HG03095 (cell line): ENCODE results near the gene DCHS2.

Experiments
- ATAC-seq: cut with Tn5 transposase; IDR thresholded peaks from one replicate; pipeline ENCODE4 v1.9.1; 2021; ENCODE audit warnings: moderate library complexity; ENCODE audit not compliant: unreplicated experiment

The DCHS2 gene

DNA sequence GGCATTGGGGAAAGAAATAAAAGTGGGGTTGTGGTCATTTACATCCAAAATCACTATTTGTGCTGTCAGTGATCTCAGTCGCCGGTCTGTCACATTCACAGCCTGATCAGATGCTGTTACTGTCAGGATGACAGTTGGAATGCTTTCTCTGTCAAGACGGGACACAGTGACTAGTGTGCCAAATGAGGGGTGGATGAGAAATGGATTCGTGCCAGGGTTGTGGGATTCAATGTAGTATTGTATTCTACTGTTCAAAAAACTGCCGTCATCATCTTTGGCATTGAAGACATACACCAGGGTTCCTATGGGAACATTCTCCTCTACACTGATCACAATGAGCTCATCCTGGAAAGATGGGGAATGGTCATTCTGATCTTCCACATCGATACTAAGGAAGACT is 171.1 kb downstream of the DCHS2 start:
- no peak for ATAC-seq

DNA sequence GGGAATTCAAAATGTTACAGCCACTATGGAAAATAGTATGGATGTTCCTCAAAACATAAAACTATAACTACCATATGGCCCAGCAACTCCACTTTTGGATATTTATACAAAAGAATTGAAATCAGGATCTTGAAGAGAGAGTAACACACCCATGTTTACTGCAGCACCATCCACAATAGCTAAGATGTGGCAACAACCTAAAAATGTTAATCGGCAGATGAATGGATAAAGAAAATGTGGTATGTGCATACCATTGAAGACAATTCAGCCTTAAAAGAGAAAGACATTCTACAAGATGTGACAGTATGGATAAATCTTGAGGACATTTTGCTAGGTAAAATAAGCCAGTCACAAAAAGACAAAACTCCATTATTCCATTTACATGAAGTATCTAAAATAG is 171.9 kb downstream of the DCHS2 start:
- ATAC-seq = no peak

DNA sequence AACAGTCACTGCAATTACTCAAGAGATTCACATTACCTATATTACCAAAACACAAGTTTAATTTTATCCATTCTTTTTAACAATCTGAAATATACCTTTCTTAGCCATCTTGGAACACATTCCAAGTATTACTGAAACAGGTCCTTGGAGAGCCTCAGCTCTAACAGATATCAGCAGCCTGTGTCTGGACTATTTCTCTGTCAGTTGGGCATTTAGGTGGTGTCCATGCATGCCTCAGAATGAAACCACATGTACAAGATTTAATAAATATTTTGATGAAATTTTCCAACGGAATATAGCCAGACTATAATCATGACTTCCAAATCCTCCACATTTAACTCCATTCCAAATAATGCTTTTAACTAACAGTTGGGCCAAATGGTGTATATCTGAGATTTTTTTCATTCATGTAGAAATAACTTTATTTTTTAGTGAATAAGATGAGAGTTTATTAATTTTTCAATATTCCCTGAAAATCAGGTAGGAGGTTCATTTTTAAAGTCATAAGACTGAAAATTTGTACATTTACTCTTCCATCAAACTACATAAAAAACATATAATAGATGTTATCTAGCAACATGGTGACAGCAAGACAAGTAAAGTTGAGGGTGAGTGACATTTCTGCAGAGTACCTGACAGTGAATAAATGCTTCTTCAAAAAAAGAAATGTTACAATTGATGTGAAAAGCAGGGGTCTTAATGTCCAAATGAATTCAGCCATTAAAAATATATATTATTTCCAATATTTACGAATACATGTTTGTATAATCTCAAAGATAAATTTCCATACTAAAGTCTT is 174.2 kb downstream of the DCHS2 start:
- ATAC-seq = no peak

DNA sequence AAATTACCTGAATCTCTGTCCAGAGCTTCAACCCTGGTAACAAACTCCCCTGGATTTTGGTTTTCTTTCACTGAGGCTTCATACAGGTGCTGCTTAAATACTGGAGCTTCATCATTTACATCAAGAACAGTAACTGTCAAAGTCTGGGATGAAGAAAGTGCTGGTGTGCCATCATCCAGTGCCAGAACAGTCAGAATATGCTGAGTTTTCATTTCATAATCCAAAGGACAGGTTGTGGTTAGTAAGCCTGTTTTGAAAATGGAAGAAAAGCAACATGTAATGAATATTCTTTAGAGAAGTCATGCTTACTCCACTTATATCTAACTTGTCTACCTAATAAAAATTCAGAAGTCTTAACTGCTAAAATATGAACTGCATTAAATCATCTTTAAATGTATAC is 175.9 kb downstream of the DCHS2 start:
- no peak for ATAC-seq

DNA sequence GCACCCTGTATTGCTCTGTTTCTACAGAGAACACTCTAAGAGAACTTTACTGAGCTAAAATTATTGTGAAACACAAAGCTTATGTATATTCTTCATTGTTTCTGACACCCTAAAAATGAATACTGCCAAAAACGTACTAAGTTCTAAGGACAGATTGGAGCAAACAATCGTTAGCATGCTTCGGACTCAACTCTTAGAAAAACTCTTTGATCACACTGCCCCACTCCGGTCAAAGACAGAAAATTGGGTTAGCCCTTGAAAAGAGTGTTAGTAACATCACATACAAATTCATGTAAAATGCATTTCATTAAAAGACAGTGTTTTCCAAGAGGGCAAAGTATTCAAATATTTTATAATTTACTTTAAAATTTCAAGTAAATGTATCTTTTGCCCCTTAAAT is 177.4 kb downstream of the DCHS2 start:
- no peak for ATAC-seq

DNA sequence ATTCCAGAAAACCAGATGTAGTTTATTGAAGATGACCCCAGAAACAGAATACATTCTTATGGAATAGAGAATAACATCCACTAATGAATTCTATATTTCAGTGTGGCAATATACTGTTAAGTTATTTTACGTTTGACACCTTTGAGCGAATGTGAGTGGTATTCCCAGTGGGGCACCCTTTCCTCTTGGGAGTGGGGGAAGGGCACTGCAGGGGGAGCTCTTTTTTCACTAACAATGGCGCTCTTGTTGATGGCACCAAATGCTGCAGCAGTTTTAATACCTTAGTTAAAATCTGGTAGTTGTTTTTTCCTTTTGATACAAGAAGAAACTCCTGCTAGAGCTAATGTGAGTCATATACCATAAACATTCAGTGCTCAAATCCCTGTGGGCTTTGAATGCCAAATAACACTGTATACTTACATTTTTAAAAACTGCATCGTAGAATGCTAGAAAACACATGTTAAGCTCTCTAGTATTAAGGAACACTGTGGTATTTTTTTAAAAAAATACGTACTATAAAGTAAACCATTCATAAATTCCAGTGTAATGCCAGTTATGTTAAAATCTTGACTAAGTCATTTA is 178.5 kb downstream of the DCHS2 start:
- ATAC-seq = no peak

DNA sequence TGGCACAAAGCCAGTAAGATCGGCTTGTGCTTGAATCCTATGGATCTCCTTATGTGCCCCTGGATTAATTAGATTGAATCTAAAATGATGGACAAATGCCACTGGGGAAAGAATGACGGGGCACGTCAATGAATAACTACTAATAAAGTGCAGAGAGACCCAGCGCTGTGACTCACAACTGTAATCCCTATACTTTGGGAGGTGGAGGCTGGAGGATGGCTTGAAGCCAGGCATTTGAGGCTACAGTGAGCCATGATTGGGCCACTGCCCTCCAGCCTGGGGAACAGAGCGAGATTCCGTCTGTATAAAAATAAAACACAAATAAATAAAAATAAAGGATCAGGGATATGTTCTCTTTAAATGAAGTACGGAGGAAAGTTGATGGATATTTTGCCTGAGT is 179.4 kb downstream of the DCHS2 start:
- ATAC-seq = no peak

DNA sequence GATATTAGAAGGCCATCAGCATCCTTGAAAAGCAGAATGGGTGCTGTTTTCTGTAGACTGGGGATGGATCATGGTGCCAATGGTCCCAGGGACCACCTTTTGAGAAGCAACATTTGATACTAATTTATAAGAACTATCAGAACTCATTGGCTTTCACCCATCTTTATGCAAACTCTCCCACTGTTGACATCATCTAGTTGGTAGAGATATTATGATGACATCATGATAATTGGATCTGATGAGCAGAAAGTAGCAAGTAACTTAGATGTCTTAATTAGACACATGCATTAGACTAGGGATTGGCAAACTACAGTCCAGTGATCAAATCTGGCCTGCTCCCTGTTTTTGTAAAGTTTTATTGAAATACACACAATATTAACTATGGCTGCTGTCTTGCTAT is 181.0 kb downstream of the DCHS2 start:
- ATAC-seq = no peak

DNA sequence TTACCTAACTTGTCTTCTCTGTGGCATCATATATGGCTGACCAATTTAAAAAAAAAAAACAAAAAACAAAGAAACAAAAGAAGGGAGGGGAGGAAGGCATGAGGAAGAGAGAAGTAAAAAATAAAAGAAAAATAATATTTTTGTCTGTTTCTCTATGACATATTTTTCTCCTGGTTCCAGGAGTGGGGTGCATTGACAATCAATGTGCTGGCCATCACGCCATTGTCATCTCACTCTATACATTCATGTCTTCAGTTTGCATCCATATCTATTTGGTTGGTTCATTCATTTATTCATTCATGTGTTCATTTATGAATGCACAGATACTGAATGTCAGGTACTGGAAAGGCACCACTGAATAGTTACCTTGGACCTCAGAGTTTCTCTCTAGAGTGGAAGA is 183.4 kb downstream of the DCHS2 start:
- no peak for ATAC-seq

DNA sequence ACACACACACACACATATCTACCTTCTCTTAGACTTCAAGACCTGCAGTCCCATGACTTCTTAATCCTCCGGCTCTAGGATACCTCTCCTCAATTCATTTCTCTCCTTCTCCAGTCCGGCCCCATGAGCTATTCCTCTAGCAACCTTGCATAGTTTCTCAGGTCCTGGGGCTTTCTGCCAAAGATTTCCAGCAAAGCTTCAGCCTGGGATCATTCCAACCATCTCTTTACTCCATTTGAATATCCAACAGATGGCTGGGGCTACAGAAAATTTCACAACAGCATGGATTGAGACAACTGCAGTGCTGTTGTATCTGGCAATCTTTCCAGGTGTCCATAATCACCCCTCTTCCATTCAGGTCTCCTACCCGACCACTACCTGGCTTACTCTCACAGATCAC is 184.1 kb downstream of the DCHS2 start:
- no peak for ATAC-seq

DNA sequence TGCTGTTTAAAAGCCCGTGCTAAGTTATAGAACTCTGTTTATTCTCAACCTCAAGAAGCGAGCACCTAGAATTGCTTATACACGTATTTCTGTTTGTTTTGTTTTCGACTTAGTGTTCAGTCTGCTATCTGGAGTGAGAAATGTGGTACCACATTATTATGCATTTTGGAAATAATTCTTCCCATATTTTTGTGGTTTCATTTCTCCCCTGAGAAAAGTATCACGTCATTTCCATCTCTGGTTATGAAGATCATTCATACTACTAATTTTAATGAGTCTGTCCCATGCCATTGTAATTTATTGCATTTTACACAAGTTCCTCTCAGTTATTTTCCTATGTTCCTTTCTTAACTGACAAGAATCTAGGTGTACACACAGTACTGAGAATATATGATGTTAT is 186.0 kb downstream of the DCHS2 start:
- ATAC-seq = no peak

DNA sequence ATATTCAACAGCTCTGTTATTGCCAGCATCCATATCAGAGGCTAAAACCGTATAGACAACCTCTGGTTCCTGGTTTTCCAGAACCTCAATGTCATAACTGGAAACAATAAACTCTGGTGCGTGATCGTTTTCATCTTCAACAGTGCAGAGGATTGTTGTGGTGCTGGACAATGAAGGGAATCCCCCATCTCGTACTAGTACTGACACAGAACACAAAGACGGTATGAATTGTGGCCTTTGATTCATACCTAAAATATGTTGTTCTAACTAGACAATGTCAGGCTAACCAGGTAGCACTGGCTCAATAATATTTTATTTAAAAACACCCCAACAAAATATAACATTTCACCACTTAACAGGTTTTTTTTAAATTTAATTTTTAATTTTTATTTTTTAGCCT is 186.9 kb downstream of the DCHS2 start:
- ATAC-seq = no peak

DNA sequence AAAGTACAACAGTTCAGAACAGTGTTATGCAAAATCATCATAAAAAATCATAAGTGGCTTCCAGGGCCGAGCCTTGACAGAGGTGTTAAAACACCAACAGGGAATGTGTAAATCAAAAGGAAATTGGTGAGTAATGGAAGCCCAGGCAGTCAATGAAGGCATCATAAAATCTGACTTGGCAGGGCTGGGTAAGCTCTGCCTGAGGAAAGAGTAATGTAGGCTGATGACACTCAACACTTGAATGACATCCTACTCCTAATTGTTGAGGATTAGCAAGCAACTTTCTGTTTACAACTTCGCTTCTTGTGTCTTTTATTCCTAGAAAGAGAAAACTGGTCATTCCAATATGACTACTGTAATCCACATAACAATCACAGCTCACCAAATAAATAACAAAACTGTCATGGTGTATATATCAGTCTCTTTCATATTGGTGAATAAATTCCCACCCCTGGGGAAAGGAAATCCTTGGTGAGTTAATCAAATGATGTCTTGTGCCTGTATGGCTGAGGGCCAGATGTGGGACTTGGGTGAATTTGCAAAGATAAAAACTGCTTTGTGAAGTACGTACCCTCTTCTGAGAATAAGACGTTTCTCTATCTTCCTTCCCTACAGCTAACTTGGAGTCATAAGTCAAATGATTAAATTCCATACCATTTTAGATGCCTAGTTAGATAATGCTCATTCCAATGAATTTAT is 196.8 kb downstream of the DCHS2 start:
- ATAC-seq = no peak

DNA sequence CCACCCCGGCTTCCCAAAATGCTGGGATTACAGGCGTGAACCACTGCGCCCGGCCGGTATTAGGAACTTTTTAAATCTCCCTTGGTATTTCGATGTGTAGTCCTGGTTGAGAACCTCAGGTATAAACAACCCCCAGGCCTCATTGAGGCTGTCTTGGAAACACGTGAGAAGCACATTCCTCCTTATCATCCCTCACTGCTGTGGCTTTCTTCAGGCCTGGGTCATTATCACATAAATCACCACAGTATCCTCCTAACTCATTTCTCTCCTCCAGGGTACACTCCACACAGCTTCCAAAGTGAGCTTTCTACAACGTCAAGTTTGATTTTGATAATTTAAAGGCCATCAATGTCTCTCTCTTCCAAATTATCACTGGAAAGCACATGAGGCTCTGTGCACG is 198.2 kb downstream of the DCHS2 start:
- no peak for ATAC-seq

DNA sequence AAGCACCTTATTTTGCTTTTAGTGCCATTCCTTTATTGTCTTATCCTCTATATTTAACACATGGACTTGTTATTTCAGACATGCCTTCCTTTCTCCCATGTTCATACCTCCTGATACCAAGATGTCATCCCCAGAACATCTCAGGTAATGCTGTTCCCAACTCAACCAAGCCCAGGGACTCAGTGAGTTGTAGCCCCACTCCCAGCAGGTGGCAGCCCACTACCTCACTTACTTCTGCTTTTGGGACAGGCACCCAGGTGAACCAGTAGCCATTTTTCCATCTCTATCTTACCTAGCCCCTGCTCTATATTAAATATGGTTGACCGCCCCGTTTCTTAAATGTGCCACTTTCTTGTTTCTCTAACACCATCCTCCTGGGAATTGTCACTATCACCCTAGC is 199.0 kb downstream of the DCHS2 start:
- no peak for ATAC-seq

DNA sequence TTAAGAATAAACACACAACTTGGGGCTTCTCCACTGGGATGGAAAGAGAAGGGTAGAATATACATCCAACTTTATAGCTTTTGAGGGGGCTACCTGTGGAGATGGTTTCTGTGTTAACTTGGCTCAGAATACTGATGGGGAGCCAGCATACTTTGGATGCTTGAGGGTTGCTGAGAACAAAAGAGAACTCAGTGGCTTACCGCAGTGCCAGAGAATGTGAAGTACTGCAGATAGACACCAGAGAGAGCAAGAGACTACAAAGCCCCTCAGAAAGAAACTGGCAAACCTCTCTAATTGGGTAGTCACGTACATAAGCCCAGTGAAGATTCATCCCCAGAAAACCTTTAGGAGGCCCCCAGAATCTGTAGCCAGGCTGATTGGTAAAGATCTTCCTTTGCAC is 214.4 kb downstream of the DCHS2 start:
- ATAC-seq = no peak

DNA sequence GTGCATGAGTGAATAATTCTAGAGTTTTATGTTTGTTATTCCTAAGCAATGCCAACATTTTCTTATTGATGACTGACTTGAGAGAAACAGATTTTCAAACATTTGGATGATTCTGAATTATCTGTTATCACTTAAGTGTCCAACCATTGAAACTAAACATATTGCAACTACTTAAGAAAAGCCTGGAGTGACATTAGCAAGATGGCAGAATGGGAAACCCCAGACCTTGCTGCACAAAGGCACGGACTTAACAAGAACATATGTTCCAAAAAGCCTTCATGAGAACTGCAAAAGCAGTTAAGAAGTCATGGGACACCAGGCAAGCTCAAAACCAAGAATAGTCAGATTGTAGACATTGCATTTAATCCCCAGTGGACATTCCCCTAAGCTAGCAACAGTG is 215.1 kb downstream of the DCHS2 start:
- no peak for ATAC-seq

DNA sequence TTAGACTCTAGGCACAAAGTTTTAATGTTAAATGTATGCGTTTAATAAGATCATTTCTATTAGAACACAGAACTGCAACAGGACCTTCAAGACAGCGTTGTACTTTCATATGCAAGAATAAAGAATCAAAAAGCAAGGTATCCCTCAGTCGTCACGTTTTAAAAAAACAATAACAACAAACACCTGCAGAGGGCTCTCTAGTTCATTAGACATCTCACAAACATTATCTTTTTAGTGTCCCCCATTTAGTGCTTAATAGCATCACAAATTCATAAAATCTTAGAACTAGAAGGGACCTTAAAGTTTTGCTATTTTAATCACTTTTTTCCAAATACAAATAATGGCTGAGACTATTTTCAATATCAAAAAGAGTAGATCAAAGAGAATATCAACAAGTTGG is 236.6 kb downstream of the DCHS2 start:
- ATAC-seq = no peak

DNA sequence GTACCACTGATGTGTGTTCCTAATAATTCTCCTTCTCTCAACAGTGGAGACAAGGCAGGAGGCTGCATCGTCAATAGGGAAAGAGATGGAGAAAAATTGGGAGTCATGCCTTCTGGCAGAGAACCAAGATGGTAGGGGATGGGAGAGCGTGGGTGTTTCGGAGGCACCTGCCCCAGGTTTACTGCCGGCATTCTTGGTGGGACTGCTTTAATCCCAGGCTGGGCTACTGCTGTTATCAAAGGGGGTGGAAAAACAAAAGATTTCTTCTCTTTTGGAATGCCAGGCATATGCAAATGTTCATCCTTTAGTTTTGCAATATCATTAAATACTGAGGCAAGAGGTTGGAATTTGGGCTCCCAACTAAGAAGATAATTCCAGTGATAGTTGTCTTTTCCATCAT is 257.0 kb downstream of the DCHS2 start:
- no peak for ATAC-seq

DNA sequence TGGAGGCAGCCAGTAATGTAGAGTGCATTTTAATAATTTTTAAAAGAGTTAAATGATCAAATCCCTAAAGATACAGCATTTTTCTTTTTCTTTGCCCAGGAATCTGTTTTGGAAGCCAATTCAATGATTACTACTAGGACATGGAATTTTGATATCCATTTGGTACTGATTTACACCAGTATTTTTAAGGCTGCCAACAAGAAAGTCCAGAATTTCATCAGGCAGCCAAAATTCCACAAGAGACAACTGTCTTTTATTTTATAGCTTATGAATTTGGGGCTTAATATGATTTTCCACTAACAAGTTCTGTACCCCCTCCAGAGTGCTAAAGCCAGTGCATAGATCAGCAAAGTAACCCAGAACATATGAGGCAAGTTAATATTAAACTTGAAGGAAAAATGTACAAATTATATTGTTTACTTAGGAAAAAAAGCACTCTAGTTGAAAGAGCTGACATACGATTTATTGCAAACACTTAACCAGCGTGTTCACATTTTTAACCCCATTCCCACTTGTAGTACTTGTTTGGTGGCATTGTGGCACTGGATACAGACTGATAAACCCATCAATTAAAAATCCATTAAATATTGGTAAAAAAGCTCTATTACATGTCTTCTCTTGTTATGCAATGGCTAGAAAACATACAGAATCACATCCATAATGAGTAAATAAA is 259.7 kb downstream of the DCHS2 start:
- ATAC-seq = no peak

DNA sequence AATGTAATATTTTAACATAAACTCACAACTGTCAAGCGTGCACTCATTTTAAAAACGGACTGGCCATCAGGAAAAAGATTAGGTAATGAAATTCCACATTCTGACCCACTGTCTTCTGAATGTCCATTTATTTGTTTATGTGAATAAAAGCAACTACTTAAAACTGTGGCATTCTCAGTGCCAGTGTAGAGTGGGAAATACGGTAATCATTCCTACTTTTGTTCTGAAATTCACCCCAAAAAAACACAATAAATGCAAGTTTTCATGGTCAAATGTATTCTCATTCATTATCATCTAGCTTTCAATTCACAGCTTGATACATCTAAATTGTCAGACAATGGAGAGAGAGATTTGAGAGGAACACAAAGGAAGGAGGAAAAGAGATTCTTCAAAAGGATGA is 260.9 kb downstream of the DCHS2 start:
- ATAC-seq = no peak

DNA sequence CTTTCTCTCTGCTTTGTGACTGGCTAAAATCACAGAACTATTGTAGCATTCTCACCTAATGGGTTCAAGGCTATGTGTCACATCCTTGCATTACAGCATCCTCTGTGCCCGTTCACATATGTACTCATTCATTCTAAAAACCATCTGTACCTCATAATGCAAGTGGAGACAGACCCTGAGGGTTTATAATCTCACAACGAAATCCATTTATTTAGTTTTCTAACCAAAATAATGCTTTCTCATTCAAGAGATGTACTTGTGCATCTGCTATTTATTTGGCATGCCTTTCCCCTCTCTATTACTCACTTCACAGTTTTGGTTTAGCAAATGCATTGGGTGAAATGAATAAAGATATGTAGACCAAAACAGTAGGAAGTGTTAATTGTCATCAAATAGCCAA is 261.5 kb downstream of the DCHS2 start:
- no peak for ATAC-seq
